ENCODE results near the gene CDH24. TPM values are rescaled to one million over a fixed set of nuclear protein-coding genes. Genes with fewer than 3 reads are reported as not detected.

The CDH24 gene
- total and polyA plus RNA-seq, 12 donors = 0.57 to 9.1 (median 1.6) TPM

GRCh38 chr14:23021434-23021833 is 35.9 kb downstream of the CDH24 start:
- H3K36me3 ChIP-seq = peaks cover 0 to 33% (median 0%) of the 10 kb centered on the region in 9 donors
- no peak for DNase-seq
- TF ChIP-seq, protein P1, sequence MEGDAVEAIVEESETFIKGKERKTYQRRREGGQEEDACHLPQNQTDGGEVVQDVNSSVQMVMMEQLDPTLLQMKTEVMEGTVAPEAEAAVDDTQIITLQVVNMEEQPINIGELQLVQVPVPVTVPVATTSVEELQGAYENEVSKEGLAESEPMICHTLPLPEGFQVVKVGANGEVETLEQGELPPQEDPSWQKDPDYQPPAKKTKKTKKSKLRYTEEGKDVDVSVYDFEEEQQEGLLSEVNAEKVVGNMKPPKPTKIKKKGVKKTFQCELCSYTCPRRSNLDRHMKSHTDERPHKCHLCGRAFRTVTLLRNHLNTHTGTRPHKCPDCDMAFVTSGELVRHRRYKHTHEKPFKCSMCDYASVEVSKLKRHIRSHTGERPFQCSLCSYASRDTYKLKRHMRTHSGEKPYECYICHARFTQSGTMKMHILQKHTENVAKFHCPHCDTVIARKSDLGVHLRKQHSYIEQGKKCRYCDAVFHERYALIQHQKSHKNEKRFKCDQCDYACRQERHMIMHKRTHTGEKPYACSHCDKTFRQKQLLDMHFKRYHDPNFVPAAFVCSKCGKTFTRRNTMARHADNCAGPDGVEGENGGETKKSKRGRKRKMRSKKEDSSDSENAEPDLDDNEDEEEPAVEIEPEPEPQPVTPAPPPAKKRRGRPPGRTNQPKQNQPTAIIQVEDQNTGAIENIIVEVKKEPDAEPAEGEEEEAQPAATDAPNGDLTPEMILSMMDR (IDR thresholded peaks at IDR 0.05) = no peak
- peaks cover 0 to 9% (median 0%) of the 10 kb centered on the region in 9 donors for H3K4me1 ChIP-seq
- no peak overlapping the region for H3K4me3 ChIP-seq
- 67 to 76% methylated on average over 9 of the region's 9 CpGs for WGBS, 2 donors
- no peak for ATAC-seq
- no peak overlapping the region for H3K27ac ChIP-seq
- no peaks in the 10 kb centered on the region for H3K27me3 ChIP-seq
- no peaks in the 10 kb centered on the region for H3K9me3 ChIP-seq
- intact Hi-C loops (cut with DNase I) = no loop called here

DNA sequence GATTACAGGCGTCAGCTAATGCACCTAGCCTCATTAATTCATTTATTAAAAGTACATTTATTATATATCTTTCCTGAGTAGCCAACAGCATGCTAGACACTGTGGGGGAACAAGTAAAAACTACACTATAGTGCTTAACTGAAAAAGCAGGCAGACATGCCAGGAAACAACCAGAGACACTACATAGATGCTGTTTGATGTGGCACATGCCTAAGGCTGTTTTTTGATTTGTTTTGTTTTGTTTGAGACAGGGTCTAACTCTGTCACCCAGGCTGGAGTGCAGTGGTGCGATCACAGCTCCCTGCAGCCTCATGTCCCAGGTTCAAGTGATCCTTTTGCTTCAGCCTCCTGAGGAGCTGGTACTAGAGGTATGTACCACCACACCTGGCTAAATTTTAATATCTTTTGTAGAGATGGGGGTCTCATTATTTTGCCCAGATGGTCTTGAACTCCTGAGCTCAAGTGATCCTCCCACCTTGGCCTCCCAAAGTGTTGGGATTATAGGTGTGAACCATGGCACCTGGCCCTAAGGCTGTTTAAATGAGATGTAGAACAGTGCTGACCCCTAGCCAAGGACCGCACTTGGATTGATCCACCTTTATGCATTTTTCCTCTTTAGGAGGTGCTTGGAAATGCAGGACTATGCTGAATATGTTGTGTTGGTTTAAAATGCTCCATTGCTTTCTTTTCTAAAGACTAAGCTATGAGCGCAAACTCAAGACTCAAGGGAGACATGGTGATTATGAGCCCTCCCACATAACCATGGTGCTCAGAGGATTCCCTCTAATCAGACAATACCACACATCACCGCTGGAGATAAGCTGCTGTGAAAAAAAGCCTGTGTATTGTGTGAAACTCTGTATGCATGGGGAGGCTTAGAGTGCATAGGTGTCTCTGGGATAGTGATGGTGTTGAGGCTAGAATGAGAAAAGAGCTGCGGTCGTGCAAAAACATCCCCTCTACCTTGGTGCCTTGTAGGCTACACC is 36.9 kb downstream of the CDH24 start:
- intact Hi-C loops (cut with DNase I) = no loop called here
- Histone ChIP-seq H3K27ac (no peak overlapping the region), H3K36me3 (peaks cover 0 to 23% (median 0%) of the 10 kb centered on the region in 9 donors), H3K4me3 (no peak overlapping the region), H3K9me3 (no peaks in the 10 kb centered on the region), H3K27me3 (no peaks in the 10 kb centered on the region), H3K4me1 (peaks cover 0 to 3% (median 0%) of the 10 kb centered on the region in 9 donors)
- ATAC-seq (no peak), DNase-seq (no peak)
- 90 to 93% methylated on average over 7 of the region's 7 CpGs for WGBS, 2 donors
- TF ChIP-seq, protein P1 (IDR thresholded peaks at IDR 0.05) = no peak

GRCh38 chr14:23018107-23018506 is 39.2 kb downstream of the CDH24 start:
- TF ChIP-seq, protein P1 (IDR thresholded peaks at IDR 0.05) = no peak
- H3K4me3 ChIP-seq = no peak overlapping the region
- no peaks in the 10 kb centered on the region for H3K9me3 ChIP-seq
- H3K27ac ChIP-seq = no peak overlapping the region
- no peaks in the 10 kb centered on the region for H3K4me1 ChIP-seq
- peaks cover 0 to 1% (median 0%) of the 10 kb centered on the region in 9 donors for H3K36me3 ChIP-seq
- DNase-seq (no peak), ATAC-seq (no peak)
- intact Hi-C loops (cut with DNase I) = no loop called here
- no peaks in the 10 kb centered on the region for H3K27me3 ChIP-seq

GRCh38 chr14:23017091-23017490 is 40.2 kb downstream of the CDH24 start:
- no peak overlapping the region for H3K4me3 ChIP-seq
- WGBS, 2 donors = 85 to 91% methylated on average over 5 of the region's 5 CpGs
- H3K9me3 ChIP-seq = no peaks in the 10 kb centered on the region
- TF ChIP-seq, protein P1 (IDR thresholded peaks at IDR 0.05) = no peak
- DNase-seq (no peak), ATAC-seq (no peak)
- intact Hi-C loops (cut with DNase I) = no loop called here
- no peak overlapping the region for H3K27ac ChIP-seq
- H3K27me3 ChIP-seq = no peaks in the 10 kb centered on the region
- H3K36me3 ChIP-seq = no peaks in the 10 kb centered on the region
- no peaks in the 10 kb centered on the region for H3K4me1 ChIP-seq

All from heart right ventricle (tissue), 16 donors.